Activated T-cell treated with anti-CD3 and anti-CD28 coated beads, Interleukin-2, amount 50 U/mL, for 1 hour (primary cell): Measurements from ENCODE around the gene FBXL17.

ENCODE experiments used
- DNase-seq: peaks from one replicate; pipeline ENCODE4 v3.0.0-alpha.2; 2020

The FBXL17 gene

GRCh38 chr5:107982703-107983425, 399.0 kb downstream of the FBXL17 start:
- DNase-seq: no peak

- no peak for DNase-seq
Observed at GRCh38 chr5:107980923-107981692, 400.8 kb downstream of the FBXL17 start.

GRCh38 chr5:107979900-107980299, 402.0 kb downstream of the FBXL17 start:
- no peak for DNase-seq

GRCh38 chr5:107979291-107979690, 402.6 kb downstream of the FBXL17 start:
- DNase-seq: no peak

- no peak for DNase-seq
Observed at GRCh38 chr5:107977550-107978071, 404.3 kb downstream of the FBXL17 start.

GRCh38 chr5:107975568-107975967, 406.3 kb downstream of the FBXL17 start:
- DNase-seq: no peak

GRCh38 chr5:107971846-107972245, 410.1 kb downstream of the FBXL17 start:
- no peak for DNase-seq

- DNase-seq: no peak
Observed at GRCh38 chr5:107969847-107970246, 412.1 kb downstream of the FBXL17 start.

- DNase-seq: no peak
Observed at GRCh38 chr5:107968998-107969397, 412.9 kb downstream of the FBXL17 start.

GRCh38 chr5:107968406-107968843, 413.5 kb downstream of the FBXL17 start:
- no peak for DNase-seq

- DNase-seq: no peak
Observed at GRCh38 chr5:107966201-107966600, 415.7 kb downstream of the FBXL17 start.

- DNase-seq: no peak
Observed at GRCh38 chr5:107964722-107965121, 417.2 kb downstream of the FBXL17 start.

- no peak for DNase-seq
Observed at GRCh38 chr5:107959573-107960279, 422.2 kb downstream of the FBXL17 start.

- no peak for DNase-seq
Observed at GRCh38 chr5:107958861-107959260, 423.0 kb downstream of the FBXL17 start.

- no peak for DNase-seq
Observed at GRCh38 chr5:107958432-107958831, 423.5 kb downstream of the FBXL17 start.

GRCh38 chr5:107957051-107957450, 424.8 kb downstream of the FBXL17 start:
- DNase-seq: no peak

GRCh38 chr5:107955321-107955720, 426.6 kb downstream of the FBXL17 start:
- no peak for DNase-seq

- no peak for DNase-seq
Observed at GRCh38 chr5:107954254-107954653, 427.6 kb downstream of the FBXL17 start.

GRCh38 chr5:107952450-107952849, 429.4 kb downstream of the FBXL17 start:
- DNase-seq: no peak

GRCh38 chr5:107951309-107951708, 430.6 kb downstream of the FBXL17 start:
- no peak for DNase-seq

GRCh38 chr5:107950776-107951175, 431.1 kb downstream of the FBXL17 start:
- no peak for DNase-seq

- no peak for DNase-seq
Observed at GRCh38 chr5:107949688-107950341, 432.1 kb downstream of the FBXL17 start.

- no peak for DNase-seq
Observed at GRCh38 chr5:107948377-107948776, 433.5 kb downstream of the FBXL17 start.
